SK-N-SH treated with all-trans-retinoic acid at 6 μM for 48 hours (cell line): ENCODE measurements around the gene RAP1A.
"Not testable (repeated sequence)": the region's sequence is repeated elsewhere in the genome, so short reads cannot be mapped to it uniquely, and the experiment has no call there.

Experiments
- ARNTL ChIP-seq: fragments of 450-650 bp; formaldehyde crosslinking; IDR thresholded peaks from 2 replicates; pipeline ENCODE4 v1.5.0; 2020; ENCODE audit warnings: low read depth, mild to moderate bottlenecking, moderate library complexity, borderline replicate concordance
- ESRRG ChIP-seq: fragments of 250-450 bp; sonication (Bioruptor Pico); IDR thresholded peaks from 2 replicates; pipeline ENCODE4 v1.6.1; 2021; ENCODE audit warnings: mild to moderate bottlenecking
- TOX ChIP-seq: fragments of 250-450 bp; sonication (Bioruptor Pico); IDR thresholded peaks from 2 replicates; pipeline ENCODE4 v1.8.0; 2021; ENCODE audit warnings: mild to moderate bottlenecking, moderate library complexity, borderline replicate concordance
- TSHZ2 ChIP-seq: fragments of 250-450 bp; sonication (Bioruptor Pico); IDR thresholded peaks from 2 replicates; pipeline ENCODE4 v1.5.0; 2020; ENCODE audit warnings: mild to moderate bottlenecking, moderate library complexity

GRCh38 chr1:111685293-111686153 lies 65.9 kb downstream of the RAP1A start:
- TF ChIP-seq ARNTL; TSHZ2 (CRISPR knock-in tag); ESRRG (CRISPR knock-in tag); TOX: not testable (repeated sequence)
